Fibroblast of pulmonary artery (primary cell): ENCODE measurements around the gene NLK.
"Not testable (repeated sequence)": the region's sequence is repeated elsewhere in the genome, so short reads cannot be mapped to it uniquely, and the experiment has no call there.

ENCODE experiments used
- DNase-seq: peaks from one replicate; pipeline ENCODE4 v3.0.0-alpha.2; 2010; ENCODE audit warnings: low read depth
- H3K4me3 ChIP-seq: replicated peaks from 2 replicates; pipeline ENCODE4 v1.5.1; 2011; ENCODE audit warnings: low read depth, mild to moderate bottlenecking, control low read depth, low read length, moderate library complexity
- TF ChIP-seq, protein P1 (sequence below): IDR thresholded peaks from 2 replicates; pipeline ENCODE4 v1.5.1; 2011; ENCODE audit warnings: mild to moderate bottlenecking, control low read depth, low read length, inconsistent platforms; ENCODE audit errors: missing control alignments

NLK gene

DNA sequence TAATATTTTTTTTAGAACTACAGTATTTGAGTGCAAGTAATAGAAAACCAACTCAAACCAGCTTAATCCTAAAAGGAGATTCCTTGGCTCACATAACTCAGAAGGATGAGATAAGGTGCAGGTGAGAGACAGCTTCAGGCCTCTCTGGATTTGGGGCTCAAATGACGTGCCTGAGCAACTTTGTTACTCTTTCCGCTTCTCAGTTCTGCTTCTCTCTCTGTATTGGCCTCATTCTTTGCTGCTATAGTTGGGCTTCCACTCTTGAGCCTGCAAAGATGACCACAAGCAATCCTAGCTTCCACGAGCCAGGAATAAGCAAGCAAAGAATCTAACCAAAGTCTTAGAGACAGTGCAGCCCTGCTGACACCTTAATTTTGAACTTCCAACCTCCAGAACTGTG is 45.0 kb upstream of the NLK start:
- no peak overlapping the region for H3K4me3 ChIP-seq
- TF ChIP-seq, protein P1, sequence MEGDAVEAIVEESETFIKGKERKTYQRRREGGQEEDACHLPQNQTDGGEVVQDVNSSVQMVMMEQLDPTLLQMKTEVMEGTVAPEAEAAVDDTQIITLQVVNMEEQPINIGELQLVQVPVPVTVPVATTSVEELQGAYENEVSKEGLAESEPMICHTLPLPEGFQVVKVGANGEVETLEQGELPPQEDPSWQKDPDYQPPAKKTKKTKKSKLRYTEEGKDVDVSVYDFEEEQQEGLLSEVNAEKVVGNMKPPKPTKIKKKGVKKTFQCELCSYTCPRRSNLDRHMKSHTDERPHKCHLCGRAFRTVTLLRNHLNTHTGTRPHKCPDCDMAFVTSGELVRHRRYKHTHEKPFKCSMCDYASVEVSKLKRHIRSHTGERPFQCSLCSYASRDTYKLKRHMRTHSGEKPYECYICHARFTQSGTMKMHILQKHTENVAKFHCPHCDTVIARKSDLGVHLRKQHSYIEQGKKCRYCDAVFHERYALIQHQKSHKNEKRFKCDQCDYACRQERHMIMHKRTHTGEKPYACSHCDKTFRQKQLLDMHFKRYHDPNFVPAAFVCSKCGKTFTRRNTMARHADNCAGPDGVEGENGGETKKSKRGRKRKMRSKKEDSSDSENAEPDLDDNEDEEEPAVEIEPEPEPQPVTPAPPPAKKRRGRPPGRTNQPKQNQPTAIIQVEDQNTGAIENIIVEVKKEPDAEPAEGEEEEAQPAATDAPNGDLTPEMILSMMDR = no peak
- DNase-seq = no peak

DNA sequence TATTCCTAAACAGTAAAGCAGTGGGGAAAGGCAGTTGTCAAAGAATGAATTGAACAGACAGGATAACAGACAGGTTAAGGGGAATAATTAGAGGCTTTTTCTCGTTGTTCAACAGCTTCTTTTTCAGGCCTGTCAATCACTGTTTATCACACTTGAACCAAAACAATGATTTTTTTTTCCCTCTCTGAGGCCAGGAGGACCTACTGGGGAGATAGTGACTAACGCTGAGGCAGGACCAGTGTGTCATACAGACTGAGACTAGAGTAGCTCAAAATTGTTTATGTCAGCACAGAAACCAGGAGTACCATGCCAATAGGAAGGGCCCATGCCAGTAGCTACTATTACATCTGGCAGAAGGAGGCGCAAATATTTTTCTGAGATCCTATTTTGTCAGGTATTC is 41.3 kb upstream of the NLK start:
- TF ChIP-seq, protein P1 = no peak
- H3K4me3 ChIP-seq = no peak overlapping the region
- DNase-seq = no peak

DNA sequence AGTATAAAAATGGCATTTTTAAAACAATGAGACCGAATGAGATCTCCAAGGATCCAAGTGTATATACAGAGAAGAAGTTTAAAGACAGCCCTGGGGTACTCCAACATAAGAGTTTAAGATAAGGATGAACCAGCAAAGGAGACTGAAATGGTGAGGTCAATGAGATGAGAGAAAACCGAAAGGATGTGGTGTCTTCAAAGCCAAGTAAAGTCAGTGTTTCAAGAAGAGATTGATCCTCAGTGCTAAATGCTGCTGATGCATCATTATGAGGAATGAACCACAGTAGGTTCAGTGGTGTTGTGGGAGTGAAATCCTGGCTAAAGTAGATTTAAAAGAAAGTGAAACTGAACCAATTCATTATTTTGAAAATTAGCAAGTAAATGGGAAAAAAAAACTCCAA is 38.1 kb upstream of the NLK start:
- TF ChIP-seq, protein P1 = no peak
- no peak for DNase-seq
- H3K4me3 ChIP-seq = no peak overlapping the region

DNA sequence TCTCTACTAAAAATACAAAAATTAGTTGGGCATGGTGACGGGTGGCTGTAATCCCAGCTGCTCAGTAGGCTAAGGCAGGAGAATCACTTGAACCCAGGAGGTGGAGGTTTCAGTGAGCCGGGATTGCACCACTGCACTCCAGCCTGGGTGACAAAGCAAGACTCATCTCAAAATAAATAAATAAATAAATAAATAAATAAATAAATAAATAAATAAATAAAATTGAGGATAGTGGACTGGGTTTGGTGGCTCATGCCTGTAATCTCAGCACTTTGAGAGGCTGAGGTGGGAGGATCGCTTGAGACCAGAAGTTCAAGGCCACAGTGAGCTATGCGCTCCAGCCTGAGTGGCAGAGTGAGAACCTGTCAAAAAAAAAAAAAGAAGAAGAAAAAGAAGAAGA is 34.6 kb upstream of the NLK start:
- not testable (repeated sequence) for DNase-seq, H3K4me3 ChIP-seq

DNA sequence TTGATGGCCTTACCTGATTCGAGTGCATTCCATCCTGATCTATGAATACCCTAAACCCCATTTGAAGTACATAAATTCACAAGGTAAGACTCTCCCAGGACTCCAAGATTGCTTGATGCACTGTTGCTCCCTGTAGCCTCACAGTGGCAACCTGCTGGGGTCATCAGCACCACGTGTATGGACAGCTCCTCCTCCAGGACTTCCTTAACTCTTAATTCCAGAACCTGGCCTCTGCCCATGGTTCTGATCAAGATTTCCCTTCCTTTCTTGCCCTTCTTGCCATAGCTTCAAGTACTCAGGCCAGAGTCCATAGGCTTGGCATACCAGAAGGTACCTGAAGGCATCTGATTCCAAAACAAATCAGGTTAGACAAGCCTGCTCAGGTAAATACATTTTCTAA is 34.0 kb upstream of the NLK start:
- TF ChIP-seq, protein P1 = no peak
- peak; percentile 83 for DNase-seq

DNA sequence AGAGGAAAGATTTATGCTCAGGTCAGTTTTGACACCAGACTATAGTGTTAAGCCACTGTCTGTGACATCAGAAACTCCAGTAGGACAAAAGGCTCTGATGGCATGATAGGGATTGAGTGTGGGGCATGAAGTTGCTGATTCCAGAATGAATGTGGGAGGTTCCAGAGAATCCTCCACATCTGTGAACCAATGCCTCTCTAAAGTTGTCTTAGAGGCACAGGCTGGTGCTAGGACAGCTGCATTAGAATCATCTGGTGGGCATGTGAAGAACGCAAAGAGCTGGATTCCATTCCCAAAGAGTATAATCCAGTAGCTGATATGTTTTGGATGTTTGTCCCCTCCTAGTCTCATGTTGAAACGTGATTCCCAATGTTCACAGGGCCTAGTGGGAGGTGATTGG is 32.1 kb upstream of the NLK start:
- DNase-seq = no peak
- TF ChIP-seq, protein P1 = no peak
- no peak overlapping the region for H3K4me3 ChIP-seq

More for the DNA sequence above, 34.0 kb upstream of the NLK start:
- H3K4me3 ChIP-seq = no peak overlapping the region

DNA sequence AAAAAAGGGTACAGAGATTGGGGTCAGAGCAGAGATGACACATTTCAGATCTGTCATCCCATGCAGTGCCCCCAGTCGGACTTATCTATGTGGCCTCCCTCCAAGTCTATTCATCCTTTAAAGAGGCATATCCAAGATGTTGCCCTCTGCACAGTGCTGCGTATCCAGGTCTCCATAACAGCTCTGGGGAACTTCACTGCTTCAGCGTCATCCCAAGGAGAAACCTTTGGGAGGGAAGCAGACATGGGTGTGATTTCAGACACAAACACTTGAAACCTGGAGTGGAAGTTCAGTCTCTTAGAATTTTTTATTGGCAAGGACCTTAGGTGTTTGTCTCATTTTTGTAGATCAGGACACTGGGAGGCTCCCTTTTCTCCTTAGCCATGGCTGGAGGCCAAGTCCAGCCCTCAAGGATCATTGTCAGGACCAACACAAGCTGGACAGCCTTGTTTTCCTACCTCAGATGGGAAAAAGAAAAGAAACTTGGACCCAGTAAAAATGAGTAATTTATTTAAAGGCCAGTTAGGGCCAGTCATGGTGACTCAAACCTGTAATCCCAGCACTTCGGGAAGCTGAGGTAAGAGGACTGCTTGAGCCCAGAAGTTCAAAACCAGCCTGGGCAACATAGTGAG is 23.9 kb upstream of the NLK start:
- peak; percentile 72 for DNase-seq
- H3K4me3 ChIP-seq = no peak overlapping the region
- TF ChIP-seq, protein P1 = no peak

DNA sequence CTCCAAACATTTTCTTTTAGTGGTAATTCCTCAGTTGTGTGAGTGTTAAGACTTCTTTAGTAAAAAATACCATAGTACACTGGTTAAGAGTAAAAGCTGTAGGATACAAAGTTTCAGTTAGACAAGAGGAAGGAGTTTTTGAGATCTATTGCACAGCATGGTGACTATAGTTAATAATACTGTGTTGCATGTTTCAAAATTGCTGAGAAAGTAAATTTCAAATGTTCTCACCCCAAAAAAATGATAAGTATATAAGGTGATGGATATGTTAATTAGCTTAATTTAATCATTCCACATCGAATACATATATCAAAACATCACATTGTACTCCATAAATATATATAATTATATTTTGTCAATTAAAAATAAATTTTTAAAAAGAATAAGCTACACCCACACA is 22.0 kb upstream of the NLK start:
- no peak overlapping the region for H3K4me3 ChIP-seq
- no peak for DNase-seq
- TF ChIP-seq, protein P1 = no peak
